ENCODE data around the gene TPST2.

DNA sequence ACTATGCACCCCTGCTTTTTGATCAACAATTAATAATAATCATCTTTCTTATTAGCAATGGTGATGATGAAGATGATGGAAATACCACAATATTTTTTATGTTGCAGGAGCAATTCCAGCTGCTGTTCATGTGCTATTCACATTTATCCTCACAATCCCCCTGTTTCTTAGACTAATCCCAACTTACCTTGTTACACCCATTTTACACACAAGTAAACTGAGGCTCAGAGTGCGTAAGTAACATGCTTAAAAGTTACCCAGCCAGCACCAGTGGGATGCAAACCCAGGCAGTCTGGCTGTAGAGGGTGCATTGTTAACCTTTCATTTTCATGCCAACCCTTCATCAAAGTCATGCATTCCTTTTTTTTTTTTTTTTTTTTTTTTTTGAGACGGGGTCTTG lies 30.3 kb upstream of the TPST2 start:
- TF ChIP-seq, protein P1, sequence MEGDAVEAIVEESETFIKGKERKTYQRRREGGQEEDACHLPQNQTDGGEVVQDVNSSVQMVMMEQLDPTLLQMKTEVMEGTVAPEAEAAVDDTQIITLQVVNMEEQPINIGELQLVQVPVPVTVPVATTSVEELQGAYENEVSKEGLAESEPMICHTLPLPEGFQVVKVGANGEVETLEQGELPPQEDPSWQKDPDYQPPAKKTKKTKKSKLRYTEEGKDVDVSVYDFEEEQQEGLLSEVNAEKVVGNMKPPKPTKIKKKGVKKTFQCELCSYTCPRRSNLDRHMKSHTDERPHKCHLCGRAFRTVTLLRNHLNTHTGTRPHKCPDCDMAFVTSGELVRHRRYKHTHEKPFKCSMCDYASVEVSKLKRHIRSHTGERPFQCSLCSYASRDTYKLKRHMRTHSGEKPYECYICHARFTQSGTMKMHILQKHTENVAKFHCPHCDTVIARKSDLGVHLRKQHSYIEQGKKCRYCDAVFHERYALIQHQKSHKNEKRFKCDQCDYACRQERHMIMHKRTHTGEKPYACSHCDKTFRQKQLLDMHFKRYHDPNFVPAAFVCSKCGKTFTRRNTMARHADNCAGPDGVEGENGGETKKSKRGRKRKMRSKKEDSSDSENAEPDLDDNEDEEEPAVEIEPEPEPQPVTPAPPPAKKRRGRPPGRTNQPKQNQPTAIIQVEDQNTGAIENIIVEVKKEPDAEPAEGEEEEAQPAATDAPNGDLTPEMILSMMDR (IDR thresholded peaks at IDR 0.05; ENCODE audit: low read depth, low read length, poor library complexity, severe bottlenecking) = no peak
- TF ChIP-seq EZH2phosphoT487 (IDR thresholded peaks at IDR 0.05; ENCODE audit: borderline replicate concordance, low read length) = no peak
